ENCODE data around the gene LRRC49. TPM values are rescaled to one million over a fixed set of nuclear protein-coding genes. Genes with fewer than 3 reads are reported as not detected.

The LRRC49 gene
- total and polyA plus RNA-seq, 2 of the 4 experiments (the other 2 are of a cell fraction), result 8.6 to 16.8 TPM

GRCh38 chr15:70935631-70936030, 43.0 kb downstream of the LRRC49 start:
- intact Hi-C loops (cut with micrococcal nuclease) (no loop called here), dilution Hi-C loops (cut with HindIII; ENCODE audit: low sequenced_read_pairs, unreplicated experiment) (no loop called here), in situ Hi-C loops (cut with MboI; ENCODE audit: low sequenced_read_pairs) (no loop called here)
- H4K91ac ChIP-seq (ENCODE audit: insufficient read depth, low read depth, low read length), result no peak overlapping the region
- CTCF ChIA-PET, result no interaction called here
- no peaks in the 10 kb centered on the region for H3K9me1 ChIP-seq (ENCODE audit: insufficient read depth, low read length)
- POLR2A ChIA-PET (ENCODE audit: unreplicated experiment), result no interaction called here
- H2BK120ac ChIP-seq (ENCODE audit: low read depth, low read length), result no peak overlapping the region
- H3K4me3 ChIP-seq (ENCODE audit: insufficient read depth, low read depth, low read length), result no peak overlapping the region
- no peak overlapping the region for H3K4me2 ChIP-seq (ENCODE audit: low read depth, low read length)
- no peaks in the 10 kb centered on the region for H3K27me3 ChIP-seq (ENCODE audit: control insufficient read depth, insufficient read depth, low read length)
- TF ChIP-seq CEBPB (IDR thresholded peaks at IDR 0.05; ENCODE audit: low read depth, low read length) (no peak), CTCF (conservative IDR thresholded peaks at IDR 0.05; ENCODE audit: low read depth, low read length) (no peak), USF2 (IDR thresholded peaks at IDR 0.05; ENCODE audit: low read depth, low read length) (no peak), RCOR1 (IDR thresholded peaks at IDR 0.05; ENCODE audit: insufficient replicate concordance, low read length) (no peak), MXI1 (IDR thresholded peaks at IDR 0.05; ENCODE audit: borderline replicate concordance, low read depth, low read length) (no peak), MAZ (IDR thresholded peaks at IDR 0.05; ENCODE audit: borderline replicate concordance, low read depth, low read length) (no peak), BHLHE40 (IDR thresholded peaks at IDR 0.05; ENCODE audit: low read depth, low read length) (no peak), CHD1 (IDR thresholded peaks at IDR 0.05; ENCODE audit: low read depth, low read length) (no peak), ELK1 (IDR thresholded peaks at IDR 0.05; ENCODE audit: borderline replicate concordance, low read depth, low read length) (no peak), POLR2A (IDR thresholded peaks at IDR 0.05; ENCODE audit: low read depth, low read length) (no peak), RFX5 (IDR thresholded peaks at IDR 0.05; ENCODE audit: low read depth, low read length) (no peak), SMC3 (IDR thresholded peaks at IDR 0.05; ENCODE audit: low read depth, low read length) (no peak), FOS (IDR thresholded peaks at IDR 0.05; ENCODE audit: low read depth, low read length) (no peak), RAD21 (IDR thresholded peaks at IDR 0.05; ENCODE audit: low read length) (no peak)
- no peak overlapping the region for H3K18ac ChIP-seq (ENCODE audit: low read depth, low read length)
- no peak overlapping the region for H2AFZ ChIP-seq (replicated peaks; ENCODE audit: low read length, poor library complexity)
- H3K79me1 ChIP-seq (ENCODE audit: low read depth in 1 of 2, low read length in 2 of 2), result no peaks in the 10 kb centered on the region
- no peak overlapping the region for H4K8ac ChIP-seq (ENCODE audit: low read depth in 2 of 2, low read length in 2 of 2)
- no peaks in the 10 kb centered on the region for H4K20me1 ChIP-seq (ENCODE audit: insufficient read depth, low read length)
- H2AK9ac ChIP-seq (replicated peaks; ENCODE audit: low read depth, low read length, poor library complexity), result no peak overlapping the region
- H3K9me3 ChIP-seq (ENCODE audit: control insufficient read depth, insufficient read depth, low read length), result no peaks in the 10 kb centered on the region
- no peak overlapping the region for H4K5ac ChIP-seq (ENCODE audit: low read depth, low read length)
- H2BK15ac ChIP-seq (ENCODE audit: low read depth, low read length), result no peak overlapping the region
- H2BK5ac ChIP-seq (ENCODE audit: low read depth, low read length, poor library complexity, severe bottlenecking), result no peak overlapping the region
- WGBS, 2 experiments (ENCODE audit: extremely low coverage in 2 of 2, insufficient read length in 1 of 2), result no CpG with 5 or more reads among the region's 3 CpGs
- H3K4me1 ChIP-seq (ENCODE audit: control insufficient read depth, insufficient read depth, low read length), result no peaks in the 10 kb centered on the region
- no peaks in the 10 kb centered on the region for H3K36me3 ChIP-seq (ENCODE audit: control insufficient read depth, insufficient read depth, low read length)
- H3K9ac ChIP-seq (ENCODE audit: low read depth, low read length), result no peak overlapping the region
- no peak overlapping the region for H2AK5ac ChIP-seq (ENCODE audit: low read depth, low read length)
- no peak for ATAC-seq (ENCODE audit: low read depth)
- no peak overlapping the region for H3K56ac ChIP-seq (ENCODE audit: extremely low read depth, insufficient read depth, low read length)
- H3K4ac ChIP-seq (ENCODE audit: low read depth, low read length), result no peak overlapping the region
- H3K14ac ChIP-seq (replicated peaks; ENCODE audit: low read depth, low read length), result no peak overlapping the region
- no peak for DNase-seq
- no peak overlapping the region for H2BK20ac ChIP-seq (ENCODE audit: low read depth, low read length)
- H3K23ac ChIP-seq (ENCODE audit: low read depth, low read length), result no peak overlapping the region; the same call in 1 of the 2 replicates
- H3K27ac ChIP-seq (ENCODE audit: insufficient read depth, low read length), result no peak overlapping the region
- BruUV-seq (replicated peaks), result no TSS peak

Data from IMR-90 (cell line).